IMR-90 (cell line): ENCODE results near the gene MFAP3L. TPM values are rescaled to one million over a fixed set of nuclear protein-coding genes. Genes with fewer than 3 reads are reported as not detected.

Experiments used
- ATAC-seq: fragments of 200-7000 bp; cut with Tn5 transposase; 2 replicates; pipeline ENCODE4 v1.9.1; 2020; ENCODE audit warnings: low read depth, mild to moderate bottlenecking, moderate library complexity
- BruUV-seq: library from RNA; stranded (reverse); fragments of 400-500 nt; replicated peaks from 2 replicates; lab custom pipeline; 2021; lab: Mats Ljungman, UMichigan
- CTCF ChIA-PET: fragments of 300-600 bp; formaldehyde crosslinking; extraction: SDS; loops from one replicate; lab custom pipeline; 2021; ENCODE audit warnings: antibody characterized with exemption; lab: Yijun Ruan, JAX
- POLR2A ChIA-PET: fragments of 300-600 bp; sonication (Branson Sonifier 250); formaldehyde crosslinking; loops from one replicate; lab custom pipeline; 2022; ENCODE audit warnings: antibody characterized with exemption; ENCODE audit not compliant: unreplicated experiment; lab: Charles Lee
- DNase-seq: peaks from one replicate; pipeline ENCODE4 v3.0.0; 2013
- H2AFZ ChIP-seq: replicated peaks from 2 replicates; pipeline ENCODE3; 2013; ENCODE audit warnings: low read length, mild to moderate bottlenecking; ENCODE audit not compliant: poor library complexity
- H2AK5ac ChIP-seq: 2 replicates; pipeline ENCODE4 v1.6.1; 2013; ENCODE audit warnings: low read depth, low read length, inconsistent platforms
- H2AK9ac ChIP-seq: replicated peaks from 2 replicates; pipeline ENCODE3; 2013; ENCODE audit warnings: mild to moderate bottlenecking, low read depth, low read length, moderate library complexity; ENCODE audit not compliant: poor library complexity
- H2BK120ac ChIP-seq: 2 replicates; pipeline ENCODE4 v1.6.1; 2013; ENCODE audit warnings: low read depth, low read length, inconsistent platforms
- H2BK15ac ChIP-seq: 3 replicates; pipeline ENCODE4 v1.6.1; 2013; ENCODE audit warnings: low read depth, low read length, inconsistent platforms
- H2BK20ac ChIP-seq: 2 replicates; pipeline ENCODE4 v1.6.1; 2013; ENCODE audit warnings: low read depth, mild to moderate bottlenecking, inconsistent platforms, low read length, moderate library complexity
- H2BK5ac ChIP-seq: 2 replicates; pipeline ENCODE4 v1.6.1; 2013; ENCODE audit warnings: mild to moderate bottlenecking, low read depth, low read length, inconsistent platforms; ENCODE audit not compliant: poor library complexity, severe bottlenecking
- H3K14ac ChIP-seq: replicated peaks from 2 replicates; pipeline ENCODE4 v1.6.1; 2013; ENCODE audit warnings: low read depth, low read length, inconsistent platforms
- H3K18ac ChIP-seq: 2 replicates; pipeline ENCODE4 v1.6.1; 2013; ENCODE audit warnings: low read depth, low read length, control low read depth
- H3K23ac ChIP-seq: 2 replicates; pipeline ENCODE4 v1.6.1; 2013; ENCODE audit warnings: low read depth, low read length, inconsistent platforms
- H3K27ac ChIP-seq: 2 replicates; pipeline ENCODE4 v1.5.1; 2013; ENCODE audit warnings: mild to moderate bottlenecking, control low read depth, low read length; ENCODE audit not compliant: insufficient read depth
- H3K27me3 ChIP-seq: 2 replicates; pipeline ENCODE4 v1.6.1; 2013; ENCODE audit warnings: low read length; ENCODE audit not compliant: control insufficient read depth, insufficient read depth
- H3K36me3 ChIP-seq: 2 replicates; pipeline ENCODE4 v1.6.1; 2013; ENCODE audit warnings: low read length, mixed read lengths; ENCODE audit not compliant: control insufficient read depth, insufficient read depth
- H3K4ac ChIP-seq: 2 replicates; pipeline ENCODE4 v1.6.1; 2013; ENCODE audit warnings: low read depth, low read length, inconsistent platforms
- H3K4me1 ChIP-seq: 2 replicates; pipeline ENCODE4 v1.6.1; 2013; ENCODE audit warnings: low read length, mixed read lengths; ENCODE audit not compliant: control insufficient read depth, insufficient read depth
- H3K4me2 ChIP-seq: 2 replicates; pipeline ENCODE4 v1.6.1; 2013; ENCODE audit warnings: low read depth, mild to moderate bottlenecking, control low read depth, low read length, moderate library complexity
- H3K4me3 ChIP-seq: 2 replicates; pipeline ENCODE4 v1.5.1; 2013; ENCODE audit warnings: low read depth, mild to moderate bottlenecking, control low read depth, low read length, moderate library complexity; ENCODE audit not compliant: insufficient read depth
- H3K56ac ChIP-seq: 2 replicates; pipeline ENCODE4 v1.6.1; 2013; ENCODE audit warnings: low read length, inconsistent platforms; ENCODE audit not compliant: insufficient read depth; ENCODE audit errors: extremely low read depth
- H3K79me1 ChIP-seq, 2 experiments: 2 replicates each; pipeline ENCODE4 v1.6.1; 2013; ENCODE audit warnings: low read length in 2 of 2, inconsistent platforms in 1 of 2, low read depth in 1 of 2
- H3K9ac ChIP-seq: 2 replicates; pipeline ENCODE4 v1.6.1; 2013; ENCODE audit warnings: low read depth, low read length, control low read depth
- H3K9me1 ChIP-seq: 2 replicates; pipeline ENCODE4 v1.6.1; 2013; ENCODE audit warnings: low read length, inconsistent platforms; ENCODE audit not compliant: insufficient read depth
- H3K9me3 ChIP-seq: 2 replicates; pipeline ENCODE4 v1.6.1; 2013; ENCODE audit warnings: low read length; ENCODE audit not compliant: control insufficient read depth, insufficient read depth
- H4K20me1 ChIP-seq: 2 replicates; pipeline ENCODE4 v1.6.1; 2013; ENCODE audit warnings: low read length, inconsistent platforms; ENCODE audit not compliant: insufficient read depth
- H4K5ac ChIP-seq: 2 replicates; pipeline ENCODE4 v1.6.1; 2013; ENCODE audit warnings: mild to moderate bottlenecking, low read depth, low read length, control low read depth
- H4K8ac ChIP-seq, 2 experiments: 2 replicates each; pipeline ENCODE4 v1.6.1; 2013; ENCODE audit warnings: low read depth in 2 of 2, low read length in 2 of 2, control low read depth in 1 of 2, inconsistent platforms in 1 of 2
- H4K91ac ChIP-seq: 2 replicates; pipeline ENCODE4 v1.6.1; 2013; ENCODE audit warnings: low read depth, low read length, inconsistent platforms; ENCODE audit not compliant: insufficient read depth
- FOS ChIP-seq: fragments of 150-350 bp; IDR thresholded peaks from 2 replicates; pipeline ENCODE4 v1.6.1; 2016; ENCODE audit warnings: low read depth, low read length
- MXI1 ChIP-seq: IDR thresholded peaks from 2 replicates; pipeline ENCODE4 v1.6.1; 2012; ENCODE audit warnings: low read depth, mild to moderate bottlenecking, low read length, moderate library complexity, borderline replicate concordance
- RAD21 ChIP-seq: IDR thresholded peaks from 2 replicates; pipeline ENCODE4 v1.6.1; 2012; ENCODE audit warnings: low read length, improper control_type of control experiment
- RFX5 ChIP-seq: IDR thresholded peaks from 2 replicates; pipeline ENCODE4 v1.8.0; 2012; ENCODE audit warnings: low read depth, mild to moderate bottlenecking, low read length, moderate library complexity
- WGBS, 2 experiments: methylation state at CpG; one replicate each; pipeline versions ENCODE4 v1.1.5 to v1.1.7; 2013; ENCODE audit warnings: missing lambda C conversion rate in 2 of 2; ENCODE audit not compliant: insufficient read length in 1 of 2; ENCODE audit errors: extremely low coverage in 2 of 2; 5-methylcytosine and 5-hydroxymethylcytosine counted together
- dilution Hi-C: fragments of 300-500 bp; cut with HindIII; formaldehyde crosslinking; loops from one replicate; pipeline ENCODE4 v1.14.3; 2018; ENCODE audit warnings: low sequenced_read_pairs; ENCODE audit not compliant: unreplicated experiment
- in situ Hi-C: fragments of 300-500 bp; cut with MboI; formaldehyde crosslinking; loops from 3 replicates; pipeline ENCODE4 v1.14.3; 2019; ENCODE audit warnings: low sequenced_read_pairs, inconsistent platforms, mixed read lengths
- intact Hi-C: fragments of 100-400 bp; cut with micrococcal nuclease; formaldehyde crosslinking; loops from 2 replicates; pipeline ENCODE4 v1.10.0; 2022
- polyA plus RNA-seq, 3 experiments: library from polyadenylated mRNA; depleted of rRNA; stranded (reverse); fragments of >200 nt; gene quantifications; 2 replicates each; pipeline ENCODE4 v1.2.3, GENCODE V29; 2012; ENCODE audit warnings: low replicate concordance in 1 of 3
- total RNA-seq: library from RNA; depleted of rRNA; stranded (reverse); fragments of >200 nt; gene quantifications from 2 replicates; pipeline ENCODE4 v1.2.3, GENCODE V29; 2012

Gene MFAP3L
- total and polyA plus RNA-seq, 2 of the 4 experiments (the other 2 are of a cell fraction): 0.22 to 0.36 TPM

- no peak overlapping the region for H2BK120ac ChIP-seq
- no peak overlapping the region for H4K5ac ChIP-seq
- TF ChIP-seq MXI1 (no peak), RAD21 (no peak), RFX5 (no peak), FOS (no peak)
- no peak overlapping the region for H3K14ac ChIP-seq
- H4K91ac ChIP-seq: no peak overlapping the region
- no peaks in the 10 kb centered on the region for H3K79me1 ChIP-seq
- no peak overlapping the region for H3K4me3 ChIP-seq
- H2AK9ac ChIP-seq: no peak overlapping the region
- H4K20me1 ChIP-seq: no peaks in the 10 kb centered on the region
- no peak overlapping the region for H2BK5ac ChIP-seq
- H3K9me1 ChIP-seq: no peaks in the 10 kb centered on the region
- no peak for DNase-seq
- no peak overlapping the region for H2AK5ac ChIP-seq
- ATAC-seq: no peak
- no peak overlapping the region for H2BK20ac ChIP-seq
- H3K9ac ChIP-seq: no peak overlapping the region
- H3K9me3 ChIP-seq: no peaks in the 10 kb centered on the region
- in situ Hi-C loops: no loop called here
- H4K8ac ChIP-seq: no peak overlapping the region
- H3K4ac ChIP-seq: no peak overlapping the region
- dilution Hi-C loops: no loop called here
- no TSS peak for BruUV-seq
- no peaks in the 10 kb centered on the region for H3K4me1 ChIP-seq
- H3K27ac ChIP-seq: no peak overlapping the region
- WGBS, 2 experiments: no CpG with 5 or more reads among the region's 4 CpGs
- no peak overlapping the region for H2AFZ ChIP-seq
- CTCF ChIA-PET: no interaction called here
- H3K36me3 ChIP-seq: no peaks in the 10 kb centered on the region
- no peak overlapping the region for H3K56ac ChIP-seq
- POLR2A ChIA-PET: no interaction called here
- H3K4me2 ChIP-seq: no peak overlapping the region
- intact Hi-C loops: no loop called here
- no peak overlapping the region for H2BK15ac ChIP-seq
- H3K23ac ChIP-seq: no peak overlapping the region
- H3K27me3 ChIP-seq: no peaks in the 10 kb centered on the region
- H3K18ac ChIP-seq: no peak overlapping the region
Measured at GRCh38 chr4:170009291-170009690, 16.9 kb downstream of the MFAP3L start.
